GM19467 (cell line): ENCODE data around the gene ZNF648.
"Not testable (repeated sequence)": the region's sequence is repeated elsewhere in the genome, so short reads cannot be mapped to it uniquely, and the experiment has no call there.

ENCODE experiments used
- ATAC-seq: cut with Tn5 transposase; IDR thresholded peaks from one replicate; pipeline ENCODE4 v1.9.1; 2021; ENCODE audit warnings: mild to moderate bottlenecking, moderate library complexity; ENCODE audit not compliant: unreplicated experiment

The ZNF648 gene

GRCh38 chr1:182029379-182030331, 31.9 kb downstream of the ZNF648 start:
- peak; percentile 93 for ATAC-seq

DNA sequence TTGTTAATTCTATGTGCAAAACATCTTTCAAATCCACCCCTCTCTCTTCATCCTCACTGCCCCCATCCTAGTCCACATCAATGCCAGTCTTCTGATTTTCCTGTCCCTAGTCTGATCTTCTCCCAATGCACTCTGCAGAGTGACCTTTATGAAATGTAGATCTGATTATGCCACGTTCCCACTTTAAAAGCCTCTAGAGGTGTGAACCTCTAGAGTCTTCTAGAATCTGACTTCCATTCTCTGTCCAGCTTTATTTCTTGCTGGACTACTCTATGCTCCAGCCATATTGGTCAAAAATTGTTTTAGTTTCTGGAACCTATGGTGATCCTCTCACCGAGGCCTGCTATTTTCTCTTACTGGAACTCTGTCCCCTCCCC, 32.5 kb downstream of the ZNF648 start:
- no peak for ATAC-seq

DNA sequence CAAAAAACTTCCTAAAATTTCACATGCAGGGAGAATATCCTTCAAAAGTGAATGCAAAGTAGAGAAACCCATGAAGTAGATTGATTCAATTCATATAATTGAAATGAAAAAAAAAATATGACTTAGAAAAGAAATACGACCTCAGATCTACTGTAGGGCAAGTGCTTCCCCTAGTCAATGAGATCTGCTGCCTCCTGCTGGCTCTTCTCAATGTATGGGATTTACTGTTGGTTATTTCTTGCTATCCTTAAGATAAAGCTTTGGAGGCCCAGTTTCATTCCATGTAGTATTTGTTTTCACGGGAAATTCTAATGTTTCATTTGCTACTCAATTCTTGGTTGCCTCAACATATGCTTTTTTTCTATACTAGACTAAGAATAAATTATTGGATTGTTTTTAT, 46.2 kb downstream of the ZNF648 start:
- ATAC-seq: no peak

DNA sequence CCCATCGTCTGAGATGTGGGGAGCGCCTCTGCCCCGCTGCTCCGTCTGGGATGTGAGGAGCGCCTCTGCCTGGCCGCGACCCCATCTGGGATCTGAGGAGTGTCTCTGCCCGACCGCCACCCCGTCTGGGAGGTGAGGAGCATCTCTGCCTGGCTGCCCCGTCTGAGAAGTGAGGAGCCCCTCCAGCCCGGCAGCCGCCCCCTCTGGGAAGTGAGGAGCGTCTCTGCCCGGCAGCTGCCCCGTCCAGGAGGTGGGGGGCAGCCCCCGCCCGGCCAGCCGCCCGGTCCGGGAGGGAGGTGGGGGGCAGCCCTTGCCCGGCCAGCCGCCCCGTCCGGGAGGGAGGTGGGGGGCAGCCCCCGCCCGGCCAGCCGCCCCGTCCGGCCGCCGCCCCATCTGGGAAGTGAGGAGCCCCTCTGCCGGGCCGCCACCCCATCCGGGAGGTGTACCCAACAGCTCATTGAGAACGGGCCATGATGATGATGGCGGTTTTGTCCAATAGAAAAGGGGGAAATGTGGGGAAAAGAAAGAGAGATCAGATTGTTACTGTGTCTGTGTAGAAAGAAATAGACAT, 50.6 kb downstream of the ZNF648 start:
- ATAC-seq: not testable (repeated sequence)

DNA sequence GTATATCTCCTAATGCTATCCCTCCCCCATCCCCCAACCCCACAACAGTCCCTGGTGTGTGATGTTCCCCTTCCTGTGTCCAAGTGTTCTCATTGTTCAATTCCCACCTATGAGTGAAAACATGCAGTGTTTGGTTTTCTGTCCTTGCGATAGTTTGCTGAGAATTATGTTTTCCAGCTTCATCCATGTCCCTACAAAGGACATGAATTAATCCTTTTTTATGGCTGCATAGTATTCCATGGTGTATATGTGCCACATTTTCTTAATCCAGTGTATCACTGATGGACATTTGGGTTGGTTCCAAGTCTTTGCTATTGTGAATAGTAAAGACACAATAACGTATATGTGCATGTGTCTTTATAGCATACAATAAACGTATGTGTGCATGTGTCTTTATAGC, 56.1 kb downstream of the ZNF648 start:
- not testable (repeated sequence) for ATAC-seq

GRCh38 chr1:182004601-182005000, 56.9 kb downstream of the ZNF648 start:
- ATAC-seq: no peak
